HEK293 (cell line): ENCODE data around the gene PTPRG.
A peak's percentile ranks its signal among the peaks of the same experiment; 100 is the strongest.

ENCODE experiments used
- CTCF ChIA-PET: fragments of 350-600 bp; formaldehyde crosslinking; extraction: SDS; loops from one replicate; lab custom pipeline; 2021; ENCODE audit warnings: antibody characterized with exemption; lab: Yijun Ruan, JAX
- POLR2A ChIA-PET: fragments of 300-600 bp; formaldehyde crosslinking; extraction: SDS; loops from one replicate; lab custom pipeline; 2020; ENCODE audit warnings: antibody characterized with exemption, inconsistent platforms; lab: Yijun Ruan, JAX
- H3K27ac ChIP-seq: fragments of 200-500 bp; sonication (Bioruptor generic); 2 replicates; pipeline ENCODE4 v1.5.1; 2014; ENCODE audit warnings: low read depth, low read length, control low read depth, inconsistent platforms; ENCODE audit errors: extremely low read depth
- H3K36me3 ChIP-seq, 2 experiments: fragments of 200-500 bp in 1 of 2; sonication (Bioruptor generic) in 1 of 2; 1 replicate in 1 of 2; 2 replicates in 1 of 2; pipeline ENCODE4 v1.5.1; 2014 to 2017; ENCODE audit warnings: inconsistent platforms in 2 of 2, low read length in 2 of 2; ENCODE audit not compliant: control insufficient read depth in 2 of 2, insufficient read depth in 1 of 2
- H3K4me1 ChIP-seq: fragments of 200-500 bp; sonication (Bioruptor generic); 2 replicates; pipeline ENCODE4 v1.5.1; 2014; ENCODE audit warnings: mild to moderate bottlenecking, low read length, inconsistent platforms; ENCODE audit not compliant: control insufficient read depth, insufficient read depth
- H3K4me3 ChIP-seq: 2 replicates; pipeline ENCODE4 v1.5.1; 2011; ENCODE audit warnings: low read depth, mild to moderate bottlenecking, control low read depth, low read length, moderate library complexity
- H3K9me3 ChIP-seq: fragments of 200-500 bp; sonication (Bioruptor generic); 2 replicates; pipeline ENCODE4 v1.5.1; 2014; ENCODE audit warnings: low read depth, low read length, inconsistent platforms; ENCODE audit not compliant: control insufficient read depth, insufficient read depth
- BCL11A ChIP-seq: fragments of 450-650 bp; formaldehyde crosslinking; IDR thresholded peaks from 2 replicates; pipeline ENCODE4 v1.5.1; 2016; ENCODE audit warnings: low read depth, missing biosample characterization, missing genetic modification characterization
- BCL6B ChIP-seq: fragments of 450-650 bp; formaldehyde crosslinking; IDR thresholded peaks from 2 replicates; pipeline ENCODE4 v1.5.1; 2017; ENCODE audit warnings: missing biosample characterization, missing genetic modification characterization
- GLI2 ChIP-seq: fragments of 450-650 bp; formaldehyde crosslinking; IDR thresholded peaks from 2 replicates; pipeline ENCODE4; 2017; ENCODE audit warnings: missing biosample characterization, missing genetic modification characterization, low read depth, borderline replicate concordance
- HOXC10 ChIP-seq: sonication (generic); formaldehyde crosslinking; IDR thresholded peaks from 2 replicates; pipeline ENCODE4 v1.8.1; 2023; ENCODE audit warnings: mild to moderate bottlenecking, missing genetic modification reagents
- MYNN ChIP-seq: fragments of 450-650 bp; formaldehyde crosslinking; IDR thresholded peaks from 2 replicates; pipeline ENCODE4 v1.5.1; 2016; ENCODE audit warnings: missing biosample characterization, missing genetic modification characterization, borderline replicate concordance
- PRDM10 ChIP-seq: fragments of 450-650 bp; formaldehyde crosslinking; IDR thresholded peaks from 2 replicates; pipeline ENCODE4 v1.5.1; 2016; ENCODE audit warnings: missing biosample characterization, missing genetic modification characterization
- PRDM6 ChIP-seq: fragments of 450-650 bp; formaldehyde crosslinking; IDR thresholded peaks from 2 replicates; pipeline ENCODE4 v1.5.1; 2017; ENCODE audit warnings: missing biosample characterization, missing genetic modification characterization
- RBAK ChIP-seq: fragments of 450-650 bp; formaldehyde crosslinking; IDR thresholded peaks from 2 replicates; pipeline ENCODE4 v1.5.1; 2016; ENCODE audit warnings: missing biosample characterization, missing genetic modification characterization
- TCF7L2 ChIP-seq: IDR thresholded peaks from 2 replicates; pipeline ENCODE4 v1.6.1; 2011; ENCODE audit warnings: low read depth, mild to moderate bottlenecking, inconsistent platforms, low read length, moderate library complexity, borderline replicate concordance
- TRIM28 ChIP-seq: IDR thresholded peaks from 2 replicates; pipeline ENCODE4 v1.6.1; 2011; ENCODE audit warnings: low read length, control low read depth, borderline replicate concordance
- ZNF10 ChIP-seq: fragments of 450-650 bp; formaldehyde crosslinking; IDR thresholded peaks from 2 replicates; pipeline ENCODE4 v1.5.1; 2017; ENCODE audit warnings: missing biosample characterization, missing genetic modification characterization
- ZNF138 ChIP-seq: fragments of 450-650 bp; formaldehyde crosslinking; IDR thresholded peaks from 2 replicates; pipeline ENCODE4 v1.5.1; 2016; ENCODE audit warnings: missing biosample characterization, missing genetic modification characterization, borderline replicate concordance
- ZNF221 ChIP-seq: fragments of 450-650 bp; formaldehyde crosslinking; IDR thresholded peaks from 2 replicates; pipeline ENCODE4 v1.5.1; 2017; ENCODE audit warnings: missing biosample characterization, missing genetic modification characterization, borderline replicate concordance
- ZNF239 ChIP-seq: fragments of 450-650 bp; formaldehyde crosslinking; IDR thresholded peaks from 2 replicates; pipeline ENCODE4 v1.5.1; 2016; ENCODE audit warnings: missing biosample characterization, missing genetic modification characterization
- ZNF302 ChIP-seq: fragments of 450-650 bp; formaldehyde crosslinking; IDR thresholded peaks from 2 replicates; pipeline ENCODE4 v1.5.1; 2016; ENCODE audit warnings: missing biosample characterization, missing genetic modification characterization, low read depth
- ZNF350 ChIP-seq: fragments of 450-650 bp; formaldehyde crosslinking; IDR thresholded peaks from 2 replicates; pipeline ENCODE4 v1.5.0; 2017; ENCODE audit warnings: missing biosample characterization, mild to moderate bottlenecking, missing genetic modification characterization
- ZNF423 ChIP-seq: fragments of 450-650 bp; formaldehyde crosslinking; IDR thresholded peaks from 2 replicates; pipeline ENCODE4 v1.5.1; 2016; ENCODE audit warnings: missing biosample characterization, missing genetic modification characterization
- ZNF488 ChIP-seq: fragments of 450-650 bp; formaldehyde crosslinking; IDR thresholded peaks from 2 replicates; pipeline ENCODE4 v1.5.1; 2016; ENCODE audit warnings: missing biosample characterization, missing genetic modification characterization
- ZNF600 ChIP-seq: fragments of 450-650 bp; formaldehyde crosslinking; IDR thresholded peaks from 2 replicates; pipeline ENCODE4 v1.5.1; 2016; ENCODE audit warnings: missing biosample characterization, missing genetic modification characterization
- ZNF621 ChIP-seq: fragments of 450-650 bp; formaldehyde crosslinking; IDR thresholded peaks from 2 replicates; pipeline ENCODE4 v1.5.1; 2017; ENCODE audit warnings: missing biosample characterization, missing genetic modification characterization
- ZNF658 ChIP-seq: fragments of 450-650 bp; formaldehyde crosslinking; IDR thresholded peaks from 2 replicates; pipeline ENCODE4; 2016; ENCODE audit warnings: missing biosample characterization, missing genetic modification characterization
- ZNF660 ChIP-seq: fragments of 450-650 bp; IDR thresholded peaks from 2 replicates; pipeline ENCODE4 v1.5.1; 2018; ENCODE audit warnings: missing biosample characterization, mild to moderate bottlenecking, missing genetic modification characterization
- ZXDB ChIP-seq: fragments of 450-650 bp; formaldehyde crosslinking; IDR thresholded peaks from 2 replicates; pipeline ENCODE4 v1.5.1; 2016; ENCODE audit warnings: missing biosample characterization, missing genetic modification characterization

The PTPRG gene

GRCh38 chr3:61974662-61975061, 413.3 kb downstream of the PTPRG start:
- ChIA-PET POLR2A (no interaction called here), CTCF (no interaction called here)
- no peak overlapping the region for H3K27ac ChIP-seq
- no peaks in the 10 kb centered on the region for H3K9me3 ChIP-seq
- H3K4me3 ChIP-seq = no peak overlapping the region
- H3K36me3 ChIP-seq = no peaks in the 10 kb centered on the region
- H3K4me1 ChIP-seq = no peaks in the 10 kb centered on the region; the same call in 1 of the 2 replicates
- no peak for TF ChIP-seq ZNF221 (tag by site-specific recombination)
- no peak for TF ChIP-seq TCF7L2
- TF ChIP-seq MYNN = no peak
- no peak for TF ChIP-seq ZNF350
- TF ChIP-seq ZNF423 (tag by site-specific recombination) = no peak
- TF ChIP-seq ZNF138 (tag by site-specific recombination) = no peak
- no peak for TF ChIP-seq BCL11A
- no peak for TF ChIP-seq GLI2 (tag by site-specific recombination)
- no peak for TF ChIP-seq RBAK (tag by site-specific recombination)
- TF ChIP-seq PRDM10 = no peak
- TF ChIP-seq ZNF488 (tag by site-specific recombination) = no peak
- TF ChIP-seq ZNF658 (tag by site-specific recombination) = no peak
- no peak for TF ChIP-seq HOXC10 (CRISPR knock-in tag)
- no peak for TF ChIP-seq ZNF660 (tag by site-specific recombination)
- TF ChIP-seq ZNF239 (tag by site-specific recombination) = no peak
- TF ChIP-seq ZNF10 = no peak
- TF ChIP-seq ZNF302 = no peak
- TF ChIP-seq, all 188 proteins: peak for 0

- H3K4me3 ChIP-seq = no peak overlapping the region
- ChIA-PET CTCF (no interaction called here), POLR2A (no interaction called here)
- TF ChIP-seq BCL6B = 0 out of 2 replicates have a peak, but pooled peaks have one; percentile 20
- peak; percentile 45; the same call in 1 of the 2 replicates for TF ChIP-seq PRDM6 (tag by site-specific recombination)
- TF ChIP-seq ZXDB (tag by site-specific recombination) = 0 out of 2 replicates have a peak, but pooled peaks have one; percentile 16
- peak; percentile 54; the same call in 1 of the 2 replicates for TF ChIP-seq ZNF600 (tag by site-specific recombination)
- TF ChIP-seq TRIM28 = no peak
- TF ChIP-seq ZNF621 (tag by site-specific recombination) = no peak
- H3K36me3 ChIP-seq = no peaks in the 10 kb centered on the region
- H3K27ac ChIP-seq = no peak overlapping the region
- no peaks in the 10 kb centered on the region; the same call in 1 of the 2 replicates for H3K4me1 ChIP-seq
- H3K9me3 ChIP-seq = no peaks in the 10 kb centered on the region
These were observed 413.8 kb downstream of the PTPRG start for GRCh38 chr3:61975199-61975598.
